ENCODE results near the gene STK40.

STK40 gene

DNA sequence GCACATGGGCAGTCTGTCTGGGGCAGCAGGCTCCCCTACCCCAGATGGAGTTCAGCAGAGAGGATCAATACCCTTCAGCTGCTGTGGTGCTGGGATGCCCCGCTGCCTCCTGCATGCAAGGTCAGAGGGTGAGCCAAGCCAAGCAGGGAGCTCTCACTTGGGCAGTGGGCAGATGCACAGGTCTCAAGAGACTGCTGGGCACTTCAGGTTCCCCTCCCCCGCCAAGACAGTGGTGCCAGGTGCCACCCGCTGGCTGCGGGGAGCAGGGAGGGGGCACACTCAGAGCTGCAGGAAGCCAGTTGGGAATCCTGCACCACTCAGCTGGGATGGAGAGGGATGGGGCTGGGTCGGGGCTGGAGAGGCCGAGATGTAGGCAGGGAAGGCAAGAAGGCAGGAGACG lies 46.5 kb downstream of the STK40 start:
- Histone ChIP-seq H2AFZ (ENCODE audit: low read length) (no peak overlapping the region), H3K9me3 (replicated peaks; ENCODE audit: insufficient read depth, low read length) (no peaks in the 10 kb centered on the region), H3K9me2 (replicated peaks; ENCODE audit: insufficient read depth, low read length) (no peaks in the 10 kb centered on the region), H3K27ac (ENCODE audit: low read length) (no peak overlapping the region), H3K27me3 (replicated peaks; ENCODE audit: insufficient read depth, low read length) (0 out of 2 replicates have a peak, but pooled peaks cover 4% of the 10 kb centered on the region), H3K4me2 (ENCODE audit: low read depth, low read length) (no peak overlapping the region), H3K4me3 (ENCODE audit: low read length) (no peak overlapping the region), H3K79me2 (ENCODE audit: low read length) (no peaks in the 10 kb centered on the region), H3K9ac (ENCODE audit: low read length) (no peak overlapping the region), H3K36me3 (replicated peaks; ENCODE audit: insufficient read depth, low read length) (no peaks in the 10 kb centered on the region), H3F3A (ENCODE audit: insufficient read depth, low read length) (no peaks in the 10 kb centered on the region), H3K4me1 (ENCODE audit: low read length) (no peaks in the 10 kb centered on the region), H4K20me1 (ENCODE audit: insufficient read depth, low read length) (no peaks in the 10 kb centered on the region)
- no peak for DNase-seq
- TF ChIP-seq EZH2 (optimal IDR thresholded peaks at IDR 0.05; ENCODE audit: low read depth, low read length) (no peak), EZH2phosphoT487 (IDR thresholded peaks at IDR 0.05; ENCODE audit: low read length) (no peak)
- TF ChIP-seq, protein P1, sequence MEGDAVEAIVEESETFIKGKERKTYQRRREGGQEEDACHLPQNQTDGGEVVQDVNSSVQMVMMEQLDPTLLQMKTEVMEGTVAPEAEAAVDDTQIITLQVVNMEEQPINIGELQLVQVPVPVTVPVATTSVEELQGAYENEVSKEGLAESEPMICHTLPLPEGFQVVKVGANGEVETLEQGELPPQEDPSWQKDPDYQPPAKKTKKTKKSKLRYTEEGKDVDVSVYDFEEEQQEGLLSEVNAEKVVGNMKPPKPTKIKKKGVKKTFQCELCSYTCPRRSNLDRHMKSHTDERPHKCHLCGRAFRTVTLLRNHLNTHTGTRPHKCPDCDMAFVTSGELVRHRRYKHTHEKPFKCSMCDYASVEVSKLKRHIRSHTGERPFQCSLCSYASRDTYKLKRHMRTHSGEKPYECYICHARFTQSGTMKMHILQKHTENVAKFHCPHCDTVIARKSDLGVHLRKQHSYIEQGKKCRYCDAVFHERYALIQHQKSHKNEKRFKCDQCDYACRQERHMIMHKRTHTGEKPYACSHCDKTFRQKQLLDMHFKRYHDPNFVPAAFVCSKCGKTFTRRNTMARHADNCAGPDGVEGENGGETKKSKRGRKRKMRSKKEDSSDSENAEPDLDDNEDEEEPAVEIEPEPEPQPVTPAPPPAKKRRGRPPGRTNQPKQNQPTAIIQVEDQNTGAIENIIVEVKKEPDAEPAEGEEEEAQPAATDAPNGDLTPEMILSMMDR (IDR thresholded peaks at IDR 0.05; ENCODE audit: low read length): no peak

DNA sequence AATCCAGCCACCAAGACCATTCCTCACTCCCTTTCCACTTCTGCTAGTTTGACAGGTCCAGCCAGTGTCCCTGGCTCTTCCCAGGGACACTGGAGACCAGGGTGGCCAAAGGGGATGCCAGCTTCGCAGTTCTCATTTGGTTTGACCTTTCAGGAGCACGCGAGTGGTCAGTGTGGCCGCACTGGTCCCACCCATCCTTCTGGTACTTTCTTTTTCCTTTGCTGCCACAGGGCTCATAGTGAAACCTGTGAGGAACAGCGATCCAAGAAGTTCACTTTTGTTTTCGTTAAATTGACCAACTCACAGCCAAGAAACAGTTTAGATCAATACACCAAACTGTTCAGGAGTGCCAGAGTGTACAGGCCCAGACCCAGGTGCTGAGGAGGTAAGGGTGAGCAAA lies 47.9 kb downstream of the STK40 start:
- Histone ChIP-seq H3K36me3 (replicated peaks; ENCODE audit: insufficient read depth, low read length) (no peaks in the 10 kb centered on the region), H3F3A (ENCODE audit: insufficient read depth, low read length) (no peaks in the 10 kb centered on the region), H3K9ac (ENCODE audit: low read length) (no peak overlapping the region), H3K27ac (ENCODE audit: low read length) (no peak overlapping the region), H4K20me1 (ENCODE audit: insufficient read depth, low read length) (no peaks in the 10 kb centered on the region), H3K4me1 (ENCODE audit: low read length) (no peaks in the 10 kb centered on the region), H3K9me3 (replicated peaks; ENCODE audit: insufficient read depth, low read length) (no peaks in the 10 kb centered on the region), H2AFZ (ENCODE audit: low read length) (no peak overlapping the region), H3K4me3 (ENCODE audit: low read length) (no peak overlapping the region), H3K9me2 (replicated peaks; ENCODE audit: insufficient read depth, low read length) (no peaks in the 10 kb centered on the region), H3K4me2 (ENCODE audit: low read depth, low read length) (no peak overlapping the region), H3K79me2 (ENCODE audit: low read length) (no peaks in the 10 kb centered on the region), H3K27me3 (replicated peaks; ENCODE audit: insufficient read depth, low read length) (0 out of 2 replicates have a peak, but pooled peaks cover 4% of the 10 kb centered on the region)
- no peak for DNase-seq
- TF ChIP-seq EZH2phosphoT487 (IDR thresholded peaks at IDR 0.05; ENCODE audit: low read length): no peak

DNA sequence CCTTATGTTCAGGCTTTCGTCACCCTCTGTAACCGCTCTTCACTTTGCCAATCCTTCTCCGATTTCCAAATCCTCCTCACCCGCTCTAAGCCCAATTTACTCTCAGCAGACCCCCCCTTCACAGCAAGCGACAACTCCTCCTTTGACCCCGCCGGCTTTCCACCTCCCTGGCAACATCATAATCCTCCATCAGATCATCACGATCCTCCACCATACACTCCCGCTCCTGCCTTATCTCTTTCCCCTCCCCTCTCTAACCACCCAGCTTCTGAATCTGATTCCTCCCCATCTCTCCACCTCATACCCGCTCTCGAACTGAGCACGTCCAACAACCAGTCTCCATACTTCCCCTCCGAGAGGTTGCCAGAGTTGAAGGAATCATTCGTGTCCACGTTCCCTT lies 54.8 kb downstream of the STK40 start:
- TF ChIP-seq, protein P1 (IDR thresholded peaks at IDR 0.05; ENCODE audit: low read length): no peak
- no peak for TF ChIP-seq EZH2 (optimal IDR thresholded peaks at IDR 0.05; ENCODE audit: low read depth, low read length)
- TF ChIP-seq EZH2phosphoT487 (IDR thresholded peaks at IDR 0.05; ENCODE audit: low read length): no peak
- Histone ChIP-seq H3K27me3 (replicated peaks; ENCODE audit: insufficient read depth, low read length) (peaks cover 17% of the 10 kb centered on the region), H4K20me1 (ENCODE audit: insufficient read depth, low read length) (no peaks in the 10 kb centered on the region), H3K79me2 (ENCODE audit: low read length) (no peaks in the 10 kb centered on the region), H3K9me3 (replicated peaks; ENCODE audit: insufficient read depth, low read length) (no peaks in the 10 kb centered on the region), H3K9ac (ENCODE audit: low read length) (no peak overlapping the region), H3K4me2 (ENCODE audit: low read depth, low read length) (no peak overlapping the region), H3K36me3 (replicated peaks; ENCODE audit: insufficient read depth, low read length) (no peaks in the 10 kb centered on the region), H2AFZ (ENCODE audit: low read length) (no peak overlapping the region), H3K27ac (ENCODE audit: low read length) (no peak overlapping the region), H3K4me1 (ENCODE audit: low read length) (no peaks in the 10 kb centered on the region), H3K9me2 (replicated peaks; ENCODE audit: insufficient read depth, low read length) (no peaks in the 10 kb centered on the region), H3K4me3 (ENCODE audit: low read length) (no peak overlapping the region), H3F3A (ENCODE audit: insufficient read depth, low read length) (no peaks in the 10 kb centered on the region)
- no peak for DNase-seq

DNA sequence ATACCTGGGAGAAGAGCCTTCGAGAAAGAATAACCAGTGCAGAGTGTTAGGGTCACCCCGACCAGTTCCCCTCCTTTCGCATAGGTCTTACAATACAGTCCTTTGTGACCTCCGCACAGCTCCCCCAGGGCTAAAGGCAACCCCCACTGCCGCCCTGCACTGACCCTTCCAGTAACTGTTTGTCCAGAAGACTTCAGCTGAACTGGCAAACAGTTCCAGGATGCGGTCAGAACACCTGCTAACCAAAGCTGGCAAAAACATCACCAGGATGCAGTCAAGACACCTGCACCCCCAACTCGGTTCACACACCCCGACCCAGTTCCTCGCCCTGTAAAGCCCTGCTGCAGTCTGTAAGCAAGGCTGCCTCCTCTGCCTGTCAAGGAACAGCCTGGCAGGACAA lies 55.9 kb downstream of the STK40 start:
- Histone ChIP-seq H3K9ac (ENCODE audit: low read length) (no peak overlapping the region), H4K20me1 (ENCODE audit: insufficient read depth, low read length) (no peaks in the 10 kb centered on the region), H3K9me3 (replicated peaks; ENCODE audit: insufficient read depth, low read length) (no peaks in the 10 kb centered on the region), H2AFZ (ENCODE audit: low read length) (no peak overlapping the region), H3K79me2 (ENCODE audit: low read length) (no peaks in the 10 kb centered on the region), H3K4me1 (ENCODE audit: low read length) (no peaks in the 10 kb centered on the region), H3F3A (ENCODE audit: insufficient read depth, low read length) (no peaks in the 10 kb centered on the region), H3K4me2 (ENCODE audit: low read depth, low read length) (no peak overlapping the region), H3K36me3 (replicated peaks; ENCODE audit: insufficient read depth, low read length) (no peaks in the 10 kb centered on the region), H3K27ac (ENCODE audit: low read length) (no peak overlapping the region), H3K9me2 (replicated peaks; ENCODE audit: insufficient read depth, low read length) (no peaks in the 10 kb centered on the region), H3K27me3 (replicated peaks; ENCODE audit: insufficient read depth, low read length) (peaks cover 13% of the 10 kb centered on the region), H3K4me3 (ENCODE audit: low read length) (no peak overlapping the region)
- TF ChIP-seq EZH2phosphoT487 (IDR thresholded peaks at IDR 0.05; ENCODE audit: low read length) (no peak), EZH2 (optimal IDR thresholded peaks at IDR 0.05; ENCODE audit: low read depth, low read length) (no peak)
- TF ChIP-seq, protein P1 (IDR thresholded peaks at IDR 0.05; ENCODE audit: low read length): no peak
- DNase-seq: no peak

Data from MM.1S (cell line).